IMR-90 (cell line): Measurements from ENCODE around the gene GALNT9. TPM values are rescaled to one million over a fixed set of nuclear protein-coding genes. Genes with fewer than 3 reads are reported as not detected.

Source experiments
- ATAC-seq: fragments of 200-7000 bp; cut with Tn5 transposase; 2 replicates; pipeline ENCODE4 v1.9.1; 2020; ENCODE audit warnings: low read depth, mild to moderate bottlenecking, moderate library complexity
- BruUV-seq: library from RNA; stranded (reverse); fragments of 400-500 nt; replicated peaks from 2 replicates; lab custom pipeline; 2021; lab: Mats Ljungman, UMichigan
- CTCF ChIA-PET: fragments of 300-600 bp; formaldehyde crosslinking; extraction: SDS; loops from one replicate; lab custom pipeline; 2021; ENCODE audit warnings: antibody characterized with exemption; lab: Yijun Ruan, JAX
- POLR2A ChIA-PET: fragments of 300-600 bp; sonication (Branson Sonifier 250); formaldehyde crosslinking; loops from one replicate; lab custom pipeline; 2022; ENCODE audit warnings: antibody characterized with exemption; ENCODE audit not compliant: unreplicated experiment; lab: Charles Lee
- DNase-seq: peaks from one replicate; pipeline ENCODE4 v3.0.0; 2013
- H2AFZ ChIP-seq: replicated peaks from 2 replicates; pipeline ENCODE3; 2013; ENCODE audit warnings: low read length, mild to moderate bottlenecking; ENCODE audit not compliant: poor library complexity
- H2AK5ac ChIP-seq: 2 replicates; pipeline ENCODE4 v1.6.1; 2013; ENCODE audit warnings: low read depth, low read length, inconsistent platforms
- H2AK9ac ChIP-seq: replicated peaks from 2 replicates; pipeline ENCODE3; 2013; ENCODE audit warnings: mild to moderate bottlenecking, low read depth, low read length, moderate library complexity; ENCODE audit not compliant: poor library complexity
- H2BK120ac ChIP-seq: 2 replicates; pipeline ENCODE4 v1.6.1; 2013; ENCODE audit warnings: low read depth, low read length, inconsistent platforms
- H2BK15ac ChIP-seq: 3 replicates; pipeline ENCODE4 v1.6.1; 2013; ENCODE audit warnings: low read depth, low read length, inconsistent platforms
- H2BK20ac ChIP-seq: 2 replicates; pipeline ENCODE4 v1.6.1; 2013; ENCODE audit warnings: low read depth, mild to moderate bottlenecking, inconsistent platforms, low read length, moderate library complexity
- H2BK5ac ChIP-seq: 2 replicates; pipeline ENCODE4 v1.6.1; 2013; ENCODE audit warnings: mild to moderate bottlenecking, low read depth, low read length, inconsistent platforms; ENCODE audit not compliant: poor library complexity, severe bottlenecking
- H3K14ac ChIP-seq: replicated peaks from 2 replicates; pipeline ENCODE4 v1.6.1; 2013; ENCODE audit warnings: low read depth, low read length, inconsistent platforms
- H3K18ac ChIP-seq: 2 replicates; pipeline ENCODE4 v1.6.1; 2013; ENCODE audit warnings: low read depth, low read length, control low read depth
- H3K23ac ChIP-seq: 2 replicates; pipeline ENCODE4 v1.6.1; 2013; ENCODE audit warnings: low read depth, low read length, inconsistent platforms
- H3K27ac ChIP-seq: 2 replicates; pipeline ENCODE4 v1.5.1; 2013; ENCODE audit warnings: mild to moderate bottlenecking, control low read depth, low read length; ENCODE audit not compliant: insufficient read depth
- H3K27me3 ChIP-seq: 2 replicates; pipeline ENCODE4 v1.6.1; 2013; ENCODE audit warnings: low read length; ENCODE audit not compliant: control insufficient read depth, insufficient read depth
- H3K36me3 ChIP-seq: 2 replicates; pipeline ENCODE4 v1.6.1; 2013; ENCODE audit warnings: low read length, mixed read lengths; ENCODE audit not compliant: control insufficient read depth, insufficient read depth
- H3K4ac ChIP-seq: 2 replicates; pipeline ENCODE4 v1.6.1; 2013; ENCODE audit warnings: low read depth, low read length, inconsistent platforms
- H3K4me1 ChIP-seq: 2 replicates; pipeline ENCODE4 v1.6.1; 2013; ENCODE audit warnings: low read length, mixed read lengths; ENCODE audit not compliant: control insufficient read depth, insufficient read depth
- H3K4me2 ChIP-seq: 2 replicates; pipeline ENCODE4 v1.6.1; 2013; ENCODE audit warnings: low read depth, mild to moderate bottlenecking, control low read depth, low read length, moderate library complexity
- H3K4me3 ChIP-seq: 2 replicates; pipeline ENCODE4 v1.5.1; 2013; ENCODE audit warnings: low read depth, mild to moderate bottlenecking, control low read depth, low read length, moderate library complexity; ENCODE audit not compliant: insufficient read depth
- H3K56ac ChIP-seq: 2 replicates; pipeline ENCODE4 v1.6.1; 2013; ENCODE audit warnings: low read length, inconsistent platforms; ENCODE audit not compliant: insufficient read depth; ENCODE audit errors: extremely low read depth
- H3K79me1 ChIP-seq, 2 experiments: 2 replicates each; pipeline ENCODE4 v1.6.1; 2013; ENCODE audit warnings: low read length in 2 of 2, inconsistent platforms in 1 of 2, low read depth in 1 of 2
- H3K9ac ChIP-seq: 2 replicates; pipeline ENCODE4 v1.6.1; 2013; ENCODE audit warnings: low read depth, low read length, control low read depth
- H3K9me1 ChIP-seq: 2 replicates; pipeline ENCODE4 v1.6.1; 2013; ENCODE audit warnings: low read length, inconsistent platforms; ENCODE audit not compliant: insufficient read depth
- H3K9me3 ChIP-seq: 2 replicates; pipeline ENCODE4 v1.6.1; 2013; ENCODE audit warnings: low read length; ENCODE audit not compliant: control insufficient read depth, insufficient read depth
- H4K20me1 ChIP-seq: 2 replicates; pipeline ENCODE4 v1.6.1; 2013; ENCODE audit warnings: low read length, inconsistent platforms; ENCODE audit not compliant: insufficient read depth
- H4K5ac ChIP-seq: 2 replicates; pipeline ENCODE4 v1.6.1; 2013; ENCODE audit warnings: mild to moderate bottlenecking, low read depth, low read length, control low read depth
- H4K8ac ChIP-seq, 2 experiments: 2 replicates each; pipeline ENCODE4 v1.6.1; 2013; ENCODE audit warnings: low read depth in 2 of 2, low read length in 2 of 2, control low read depth in 1 of 2, inconsistent platforms in 1 of 2
- H4K91ac ChIP-seq: 2 replicates; pipeline ENCODE4 v1.6.1; 2013; ENCODE audit warnings: low read depth, low read length, inconsistent platforms; ENCODE audit not compliant: insufficient read depth
- BHLHE40 ChIP-seq: fragments of 150-350 bp; IDR thresholded peaks from 2 replicates; pipeline ENCODE4 v1.6.1; 2016; ENCODE audit warnings: mild to moderate bottlenecking, low read depth, low read length
- CEBPB ChIP-seq: IDR thresholded peaks from 2 replicates; pipeline ENCODE4 v1.6.1; 2012; ENCODE audit warnings: low read depth, low read length, improper control_type of control experiment
- CHD1 ChIP-seq: IDR thresholded peaks from 2 replicates; pipeline ENCODE4 v1.6.1; 2012; ENCODE audit warnings: low read depth, low read length, improper control_type of control experiment
- MAFK ChIP-seq: IDR thresholded peaks from 2 replicates; pipeline ENCODE4 v1.6.1; 2012; ENCODE audit warnings: low read depth, low read length, improper control_type of control experiment
- MAZ ChIP-seq: IDR thresholded peaks from 2 replicates; pipeline ENCODE4 v1.6.1; 2012; ENCODE audit warnings: low read depth, mild to moderate bottlenecking, low read length, improper control_type of control experiment, moderate library complexity, borderline replicate concordance
- MXI1 ChIP-seq: IDR thresholded peaks from 2 replicates; pipeline ENCODE4 v1.6.1; 2012; ENCODE audit warnings: low read depth, mild to moderate bottlenecking, low read length, moderate library complexity, borderline replicate concordance
- NFE2L2 ChIP-seq: fragments of 150-350 bp; IDR thresholded peaks from 2 replicates; pipeline ENCODE4 v1.6.1; 2016; ENCODE audit warnings: low read depth, mild to moderate bottlenecking, low read length
- POLR2A ChIP-seq: IDR thresholded peaks from 2 replicates; pipeline ENCODE4 v1.6.1; 2012; ENCODE audit warnings: mild to moderate bottlenecking, low read depth, low read length
- RAD21 ChIP-seq: IDR thresholded peaks from 2 replicates; pipeline ENCODE4 v1.6.1; 2012; ENCODE audit warnings: low read length, improper control_type of control experiment
- RCOR1 ChIP-seq: IDR thresholded peaks from 2 replicates; pipeline ENCODE4 v1.6.1; 2012; ENCODE audit warnings: mild to moderate bottlenecking, low read length, improper control_type of control experiment; ENCODE audit not compliant: insufficient replicate concordance
- RFX5 ChIP-seq: IDR thresholded peaks from 2 replicates; pipeline ENCODE4 v1.8.0; 2012; ENCODE audit warnings: low read depth, mild to moderate bottlenecking, low read length, moderate library complexity
- SMC3 ChIP-seq: fragments of 150-350 bp; IDR thresholded peaks from 2 replicates; pipeline ENCODE4 v1.6.1; 2016; ENCODE audit warnings: low read depth, mild to moderate bottlenecking, antibody characterized with exemption, low read length, moderate library complexity
- USF2 ChIP-seq: fragments of 150-350 bp; IDR thresholded peaks from 2 replicates; pipeline ENCODE4 v1.6.1; 2017; ENCODE audit warnings: mild to moderate bottlenecking, antibody characterized with exemption, low read length, low read depth
- WGBS, 2 experiments: methylation state at CpG; one replicate each; pipeline versions ENCODE4 v1.1.5 to v1.1.7; 2013; ENCODE audit warnings: missing lambda C conversion rate in 2 of 2; ENCODE audit not compliant: insufficient read length in 1 of 2; ENCODE audit errors: extremely low coverage in 2 of 2; 5-methylcytosine and 5-hydroxymethylcytosine counted together
- dilution Hi-C: fragments of 300-500 bp; cut with HindIII; formaldehyde crosslinking; loops from one replicate; pipeline ENCODE4 v1.14.3; 2018; ENCODE audit warnings: low sequenced_read_pairs; ENCODE audit not compliant: unreplicated experiment
- in situ Hi-C: fragments of 300-500 bp; cut with MboI; formaldehyde crosslinking; loops from 3 replicates; pipeline ENCODE4 v1.14.3; 2019; ENCODE audit warnings: low sequenced_read_pairs, inconsistent platforms, mixed read lengths
- intact Hi-C: fragments of 100-400 bp; cut with micrococcal nuclease; formaldehyde crosslinking; loops from 2 replicates; pipeline ENCODE4 v1.10.0; 2022
- polyA plus RNA-seq, 3 experiments: library from polyadenylated mRNA; depleted of rRNA; stranded (reverse); fragments of >200 nt; gene quantifications; 2 replicates each; pipeline ENCODE4 v1.2.3, GENCODE V29; 2012; ENCODE audit warnings: low replicate concordance in 1 of 3
- total RNA-seq: library from RNA; depleted of rRNA; stranded (reverse); fragments of >200 nt; gene quantifications from 2 replicates; pipeline ENCODE4 v1.2.3, GENCODE V29; 2012

GALNT9 gene
- total and polyA plus RNA-seq, 2 of the 4 experiments (the other 2 are of a cell fraction) = under 0.01 to 0.12 TPM

DNA sequence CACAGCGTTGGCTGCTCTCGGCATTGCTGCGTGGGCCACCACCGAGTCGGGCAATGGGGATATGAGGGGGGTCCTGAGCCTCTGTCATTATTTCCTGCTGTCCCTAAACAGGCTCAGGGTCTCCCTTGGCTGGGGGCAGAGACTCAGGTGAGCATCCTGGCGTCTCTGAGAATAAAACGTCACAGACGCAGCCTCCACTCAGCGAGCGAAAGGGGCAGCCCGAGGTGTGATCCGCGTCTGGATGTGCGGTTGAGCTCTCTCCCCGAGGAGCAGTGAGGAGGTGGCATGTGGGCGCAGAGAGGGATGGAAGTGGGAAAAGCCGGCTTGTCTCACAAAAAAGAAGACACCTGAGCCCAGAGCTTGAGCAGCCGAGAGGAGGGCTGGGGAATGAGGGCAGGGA lies 62.6 kb downstream of the GALNT9 start:
- intact Hi-C loops (no loop called here), in situ Hi-C loops (no loop called here), dilution Hi-C loops (no loop called here)
- Histone ChIP-seq H3K4me2 (no peak overlapping the region), H2BK120ac (no peak overlapping the region), H4K20me1 (no peaks in the 10 kb centered on the region), H3K9ac (no peak overlapping the region), H2BK5ac (no peak overlapping the region), H3K36me3 (no peaks in the 10 kb centered on the region), H3K9me3 (peaks cover 8% of the 10 kb centered on the region; the same call in 1 of the 2 replicates), H3K14ac (no peak overlapping the region), H3K4ac (no peak overlapping the region), H2AFZ (no peak overlapping the region), H3K56ac (no peak overlapping the region), H3K27me3 (peaks cover 1% of the 10 kb centered on the region; the same call in 1 of the 2 replicates), H3K4me1 (no peaks in the 10 kb centered on the region), H4K91ac (no peak overlapping the region), H4K5ac (no peak overlapping the region), H3K9me1 (no peaks in the 10 kb centered on the region), H2AK9ac (no peak overlapping the region), H2BK15ac (no peak overlapping the region), H3K23ac (no peak overlapping the region), H3K27ac (no peak overlapping the region), H2AK5ac (no peak overlapping the region), H3K4me3 (no peak overlapping the region), H4K8ac (no peak overlapping the region), H3K79me1 (no peaks in the 10 kb centered on the region), H3K18ac (no peak overlapping the region), H2BK20ac (no peak overlapping the region)
- no TSS peak for BruUV-seq
- WGBS, 2 experiments = 78% methylated on average over 11 of the region's 18 CpGs; no CpG with 5 or more reads in 1 of the 2 experiments
- CTCF ChIA-PET = no interaction called here
- no peak for DNase-seq
- TF ChIP-seq RFX5 = no peak
- no peak for TF ChIP-seq CHD1
- no peak for TF ChIP-seq MAFK
- TF ChIP-seq RCOR1 = no peak
- no peak for TF ChIP-seq POLR2A
- TF ChIP-seq USF2 = no peak
- TF ChIP-seq RAD21 = no peak
- no peak for TF ChIP-seq NFE2L2
- TF ChIP-seq SMC3 = no peak
- TF ChIP-seq MXI1 = no peak
- no peak for TF ChIP-seq MAZ
- TF ChIP-seq BHLHE40 = no peak
- no peak for TF ChIP-seq CEBPB
- POLR2A ChIA-PET = no interaction called here
- ATAC-seq = no peak
